Neural progenitor cell (in vitro differentiated cells): ENCODE results near the gene RSPH1.

ENCODE experiments used
- CTCF ChIP-seq: fragments of 200-600 bp; sonication (generic); IDR thresholded peaks from 2 replicates; pipeline ENCODE4 v1.5.1; 2017; ENCODE audit warnings: antibody characterized with exemption, mild to moderate bottlenecking
- EZH2 ChIP-seq: fragments of 200-600 bp; sonication (generic); IDR thresholded peaks from 2 replicates; pipeline ENCODE4 v1.6.1; 2017; ENCODE audit warnings: antibody characterized with exemption, mild to moderate bottlenecking, moderate library complexity
- EZH2phosphoT487 ChIP-seq: fragments of 200-600 bp; sonication (generic); IDR thresholded peaks from 2 replicates; pipeline ENCODE4 v1.6.1; 2017; ENCODE audit warnings: antibody characterized with exemption

GRCh38 chr21:42443181-42443785, 52.7 kb downstream of the RSPH1 start:
- TF ChIP-seq CTCF (no peak), EZH2 (no peak), EZH2phosphoT487 (no peak)
